ENCODE data around the gene ATP5MG.

Gene ATP5MG

GRCh38 chr11:118417801-118418200 is 16.4 kb downstream of the ATP5MG start:
- Histone ChIP-seq H3K4me3 (ENCODE audit: low read length) (no peak overlapping the region), H3K27me3 (replicated peaks; ENCODE audit: insufficient read depth, low read length) (no peaks in the 10 kb centered on the region), H3K36me3 (replicated peaks; ENCODE audit: insufficient read depth, low read length) (no peaks in the 10 kb centered on the region), H3F3A (ENCODE audit: insufficient read depth, low read length) (no peaks in the 10 kb centered on the region), H3K79me2 (ENCODE audit: low read length) (no peaks in the 10 kb centered on the region), H3K9me2 (replicated peaks; ENCODE audit: insufficient read depth, low read length) (no peaks in the 10 kb centered on the region), H4K20me1 (ENCODE audit: insufficient read depth, low read length) (no peaks in the 10 kb centered on the region), H3K4me1 (ENCODE audit: low read length) (no peaks in the 10 kb centered on the region), H2AFZ (ENCODE audit: low read length) (no peak overlapping the region), H3K9ac (ENCODE audit: low read length) (no peak overlapping the region), H3K27ac (ENCODE audit: low read length) (no peak overlapping the region), H3K4me2 (ENCODE audit: low read depth, low read length) (no peak overlapping the region), H3K9me3 (replicated peaks; ENCODE audit: insufficient read depth, low read length) (no peaks in the 10 kb centered on the region)
- TF ChIP-seq CTCF (IDR thresholded peaks at IDR 0.05; ENCODE audit: low read length) (no peak), EZH2phosphoT487 (IDR thresholded peaks at IDR 0.05; ENCODE audit: low read length) (no peak), EZH2 (optimal IDR thresholded peaks at IDR 0.05; ENCODE audit: low read depth, low read length) (no peak)
- no peak for DNase-seq

DNA sequence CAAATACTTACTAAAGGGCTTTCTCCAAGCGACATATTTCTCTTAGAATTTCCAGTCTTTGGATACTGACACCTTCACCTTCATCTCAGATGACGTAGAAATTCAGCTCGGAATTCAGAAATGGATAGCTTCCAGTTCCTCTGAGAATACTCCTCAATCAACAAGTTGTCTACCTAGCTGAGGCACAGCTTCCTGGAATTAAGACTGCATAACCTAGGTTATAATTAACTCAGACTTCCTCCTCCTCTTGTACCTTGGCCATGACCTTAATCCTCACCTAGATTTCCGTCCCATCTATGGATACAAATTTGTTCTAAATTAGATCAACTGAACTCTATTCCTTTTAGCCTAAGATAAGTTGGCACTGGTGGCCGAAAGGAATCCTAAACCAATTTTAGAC is 17.4 kb downstream of the ATP5MG start:
- H2AFZ ChIP-seq (ENCODE audit: low read length): no peak overlapping the region
- TF ChIP-seq EZH2phosphoT487 (IDR thresholded peaks at IDR 0.05; ENCODE audit: low read length): no peak

DNA sequence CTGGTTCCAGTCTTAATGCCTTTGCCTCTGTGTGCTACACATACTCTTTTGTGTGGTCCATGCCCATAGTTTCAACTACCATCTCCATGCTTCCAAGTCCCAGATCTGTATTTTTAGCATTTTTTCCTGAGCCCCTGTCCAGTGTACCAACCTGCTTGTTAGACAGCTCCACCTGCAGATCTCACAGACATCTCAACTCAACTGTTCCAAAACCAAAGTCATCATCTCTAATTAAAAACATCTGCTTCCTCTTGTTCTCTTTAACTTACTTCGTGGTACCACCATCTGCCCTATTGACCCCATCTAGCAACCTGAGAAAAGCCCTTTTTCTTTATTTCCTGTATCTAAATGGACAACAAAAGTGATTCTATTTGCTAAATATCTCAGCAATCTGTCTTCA is 26.3 kb downstream of the ATP5MG start:
- Histone ChIP-seq H2AFZ (ENCODE audit: low read length) (no peak overlapping the region), H3K4me3 (ENCODE audit: low read length) (no peak overlapping the region), H3K4me2 (ENCODE audit: low read depth, low read length) (no peak overlapping the region), H4K20me1 (ENCODE audit: insufficient read depth, low read length) (no peaks in the 10 kb centered on the region), H3K9me2 (replicated peaks; ENCODE audit: insufficient read depth, low read length) (no peaks in the 10 kb centered on the region), H3K27me3 (replicated peaks; ENCODE audit: insufficient read depth, low read length) (no peaks in the 10 kb centered on the region), H3K36me3 (replicated peaks; ENCODE audit: insufficient read depth, low read length) (no peaks in the 10 kb centered on the region), H3K9me3 (replicated peaks; ENCODE audit: insufficient read depth, low read length) (no peaks in the 10 kb centered on the region), H3F3A (ENCODE audit: insufficient read depth, low read length) (no peaks in the 10 kb centered on the region), H3K9ac (ENCODE audit: low read length) (no peak overlapping the region), H3K79me2 (ENCODE audit: low read length) (no peaks in the 10 kb centered on the region), H3K27ac (ENCODE audit: low read length) (no peak overlapping the region), H3K4me1 (ENCODE audit: low read length) (no peaks in the 10 kb centered on the region)
- TF ChIP-seq CTCF (IDR thresholded peaks at IDR 0.05; ENCODE audit: low read length): no peak
- TF ChIP-seq EZH2phosphoT487 (IDR thresholded peaks at IDR 0.05; ENCODE audit: low read length): no peak
- no peak for TF ChIP-seq EZH2 (optimal IDR thresholded peaks at IDR 0.05; ENCODE audit: low read depth, low read length)
- no peak for DNase-seq

More for the DNA sequence above, 17.4 kb downstream of the ATP5MG start:
- Histone ChIP-seq H3K4me1 (ENCODE audit: low read length) (no peaks in the 10 kb centered on the region), H3K9me2 (replicated peaks; ENCODE audit: insufficient read depth, low read length) (no peaks in the 10 kb centered on the region), H3K9me3 (replicated peaks; ENCODE audit: insufficient read depth, low read length) (no peaks in the 10 kb centered on the region), H3F3A (ENCODE audit: insufficient read depth, low read length) (no peaks in the 10 kb centered on the region), H3K79me2 (ENCODE audit: low read length) (no peaks in the 10 kb centered on the region), H3K9ac (ENCODE audit: low read length) (no peak overlapping the region), H3K27me3 (replicated peaks; ENCODE audit: insufficient read depth, low read length) (no peaks in the 10 kb centered on the region), H3K27ac (ENCODE audit: low read length) (no peak overlapping the region), H3K4me3 (ENCODE audit: low read length) (no peak overlapping the region), H3K36me3 (replicated peaks; ENCODE audit: insufficient read depth, low read length) (no peaks in the 10 kb centered on the region), H3K4me2 (ENCODE audit: low read depth, low read length) (no peak overlapping the region), H4K20me1 (ENCODE audit: insufficient read depth, low read length) (no peaks in the 10 kb centered on the region)
- no peak for DNase-seq

GRCh38 chr11:118430956-118431355 is 29.6 kb downstream of the ATP5MG start:
- no peak for DNase-seq
- Histone ChIP-seq H3K4me1 (ENCODE audit: low read length) (0 out of 2 replicates have a peak, but pooled peaks cover 4% of the 10 kb centered on the region), H3F3A (ENCODE audit: insufficient read depth, low read length) (peaks cover 18% of the 10 kb centered on the region; the same call in 1 of the 2 replicates), H4K20me1 (ENCODE audit: insufficient read depth, low read length) (no peaks in the 10 kb centered on the region), H3K9me3 (replicated peaks; ENCODE audit: insufficient read depth, low read length) (no peaks in the 10 kb centered on the region), H3K4me2 (ENCODE audit: low read depth, low read length) (no peak overlapping the region), H3K27me3 (replicated peaks; ENCODE audit: insufficient read depth, low read length) (no peaks in the 10 kb centered on the region), H3K9me2 (replicated peaks; ENCODE audit: insufficient read depth, low read length) (no peaks in the 10 kb centered on the region), H3K4me3 (ENCODE audit: low read length) (no peak overlapping the region), H2AFZ (ENCODE audit: low read length) (no peak overlapping the region), H3K9ac (ENCODE audit: low read length) (no peak overlapping the region), H3K79me2 (ENCODE audit: low read length) (no peaks in the 10 kb centered on the region), H3K36me3 (replicated peaks; ENCODE audit: insufficient read depth, low read length) (no peaks in the 10 kb centered on the region), H3K27ac (ENCODE audit: low read length) (no peak overlapping the region)
- TF ChIP-seq CTCF (IDR thresholded peaks at IDR 0.05; ENCODE audit: low read length): no peak
- no peak for TF ChIP-seq EZH2 (optimal IDR thresholded peaks at IDR 0.05; ENCODE audit: low read depth, low read length)
- no peak for TF ChIP-seq EZH2phosphoT487 (IDR thresholded peaks at IDR 0.05; ENCODE audit: low read length)

Data from MM.1S (cell line).